ENCODE measurements around the gene RTP5.

Gene RTP5

GRCh38 chr2:241852116-241852980 is 17.2 kb upstream of the RTP5 start:
- no peak overlapping the region for H3K4me3 ChIP-seq (ENCODE audit: low read length)
- no peak for TF ChIP-seq CTCF (conservative IDR thresholded peaks at IDR 0.05; ENCODE audit: low read length)
- no peak for DNase-seq (ENCODE audit: low read depth)

GRCh38 chr2:241852981-241853631 is 16.4 kb upstream of the RTP5 start:
- H3K4me3 ChIP-seq (ENCODE audit: low read length): no peak overlapping the region
- TF ChIP-seq CTCF (conservative IDR thresholded peaks at IDR 0.05; ENCODE audit: low read length): no peak
- no peak for DNase-seq (ENCODE audit: low read depth)

- no peak for DNase-seq (ENCODE audit: low read depth)
- TF ChIP-seq CTCF (conservative IDR thresholded peaks at IDR 0.05; ENCODE audit: low read length): no peak
- H3K4me3 ChIP-seq (ENCODE audit: low read length): no peak overlapping the region
Observed at GRCh38 chr2:241853651-241854341, 15.7 kb upstream of the RTP5 start.

- DNase-seq (ENCODE audit: low read depth): no peak
- no peak for TF ChIP-seq CTCF (conservative IDR thresholded peaks at IDR 0.05; ENCODE audit: low read length)
Observed at GRCh38 chr2:241854342-241855244, 14.9 kb upstream of the RTP5 start.

GRCh38 chr2:241855245-241855887 is 14.2 kb upstream of the RTP5 start:
- DNase-seq (ENCODE audit: low read depth): no peak
- TF ChIP-seq CTCF (conservative IDR thresholded peaks at IDR 0.05; ENCODE audit: low read length): no peak
- no peak overlapping the region for H3K4me3 ChIP-seq (ENCODE audit: low read length)

More at GRCh38 chr2:241854342-241855244, 14.9 kb upstream of the RTP5 start:
- H3K4me3 ChIP-seq (ENCODE audit: low read length): no peak overlapping the region

GRCh38 chr2:241855888-241856422 is 13.6 kb upstream of the RTP5 start:
- no peak overlapping the region for H3K4me3 ChIP-seq (ENCODE audit: low read length)
- no peak for DNase-seq (ENCODE audit: low read depth)
- no peak for TF ChIP-seq CTCF (conservative IDR thresholded peaks at IDR 0.05; ENCODE audit: low read length)

Data from AG10803 (cell line).